ENCODE measurements around the gene COQ2. TPM values are rescaled to one million over a fixed set of nuclear protein-coding genes. Genes with fewer than 3 reads are reported as not detected.

Gene COQ2
- total RNA-seq, 3 donors from 2014 or later: 13.3 to 16.4 (median 15.0) TPM

GRCh38 chr4:83267830-83268475, 16.6 kb downstream of the COQ2 start:
- DNase-seq: no peak
- Mint-ChIP-seq H3K27me3 (ENCODE audit: low read depth) (no peaks in the 10 kb centered on the region), H3K36me3 (ENCODE audit: insufficient read depth) (peaks cover 20% of the 10 kb centered on the region), H3K9me3 (no peaks in the 10 kb centered on the region), H3K4me3 (no peak overlapping the region), H3K4me1 (ENCODE audit: low read depth) (peaks cover 14% of the 10 kb centered on the region)
- ATAC-seq: peak; percentile 39 to 41

- Mint-ChIP-seq H3K36me3 (ENCODE audit: insufficient read depth) (peaks cover 17% of the 10 kb centered on the region), H3K4me1 (ENCODE audit: low read depth) (peaks cover 7% of the 10 kb centered on the region), H3K9me3 (no peaks in the 10 kb centered on the region), H3K27me3 (ENCODE audit: low read depth) (no peaks in the 10 kb centered on the region), H3K4me3 (no peak overlapping the region)
- no peak for DNase-seq
- ATAC-seq: no peak
Observed at GRCh38 chr4:83267121-83267829, 17.3 kb downstream of the COQ2 start.

DNA sequence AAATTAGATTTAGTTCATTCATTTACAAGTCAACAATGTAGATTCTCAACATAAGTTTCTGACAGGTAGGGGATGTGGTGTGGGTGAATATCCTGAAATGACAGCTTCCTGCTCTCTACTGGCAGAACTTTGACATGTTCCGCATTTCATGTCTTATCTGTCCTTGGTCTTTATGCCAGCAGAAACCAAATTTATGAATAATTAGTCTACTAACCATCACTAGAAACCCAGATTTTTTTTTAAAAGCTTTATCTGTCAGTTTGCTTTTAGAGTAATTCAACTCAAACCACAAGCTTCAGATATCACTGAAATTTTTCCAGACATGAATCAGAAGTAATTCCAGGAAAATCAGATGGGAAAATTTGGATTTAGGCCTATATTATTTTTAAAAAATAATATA, 17.9 kb downstream of the COQ2 start:
- ATAC-seq: peak in 1 of 2 donors; percentile 57
- Mint-ChIP-seq H3K36me3 (ENCODE audit: insufficient read depth) (peaks cover 21% of the 10 kb centered on the region), H3K27me3 (ENCODE audit: low read depth) (no peaks in the 10 kb centered on the region), H3K9me3 (no peaks in the 10 kb centered on the region), H3K4me1 (ENCODE audit: low read depth) (peaks cover 7% of the 10 kb centered on the region), H3K4me3 (no peak overlapping the region)
- no peak for DNase-seq

DNA sequence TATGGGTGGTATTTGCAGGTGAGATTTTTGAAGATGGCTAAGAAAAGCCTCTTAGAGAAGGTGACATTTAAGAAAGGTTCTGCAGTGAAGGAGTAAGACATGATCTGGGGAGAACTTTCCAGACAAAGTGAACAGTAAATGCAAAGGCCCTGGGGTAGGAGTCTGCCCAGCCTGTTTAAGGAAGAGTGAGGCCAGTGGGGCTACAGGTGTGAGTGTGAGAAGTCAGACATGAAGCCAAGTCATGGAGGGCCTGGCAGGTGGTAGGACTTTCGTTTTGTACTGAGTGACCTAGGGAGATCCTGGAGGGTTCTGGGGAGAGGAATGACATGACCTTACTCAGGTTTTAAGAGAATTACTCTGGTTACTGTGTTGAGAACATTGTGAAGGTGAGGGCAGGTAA, 21.5 kb downstream of the COQ2 start:
- H3K4me3 Mint-ChIP-seq: no peak overlapping the region
- peaks cover 24% of the 10 kb centered on the region for H3K36me3 Mint-ChIP-seq (ENCODE audit: insufficient read depth)
- H3K27me3 Mint-ChIP-seq (ENCODE audit: low read depth): no peaks in the 10 kb centered on the region
- H3K9me3 Mint-ChIP-seq: no peaks in the 10 kb centered on the region
- DNase-seq: no peak
- ATAC-seq: no peak
- H3K4me1 Mint-ChIP-seq (ENCODE audit: low read depth): peaks cover 14% of the 10 kb centered on the region

DNA sequence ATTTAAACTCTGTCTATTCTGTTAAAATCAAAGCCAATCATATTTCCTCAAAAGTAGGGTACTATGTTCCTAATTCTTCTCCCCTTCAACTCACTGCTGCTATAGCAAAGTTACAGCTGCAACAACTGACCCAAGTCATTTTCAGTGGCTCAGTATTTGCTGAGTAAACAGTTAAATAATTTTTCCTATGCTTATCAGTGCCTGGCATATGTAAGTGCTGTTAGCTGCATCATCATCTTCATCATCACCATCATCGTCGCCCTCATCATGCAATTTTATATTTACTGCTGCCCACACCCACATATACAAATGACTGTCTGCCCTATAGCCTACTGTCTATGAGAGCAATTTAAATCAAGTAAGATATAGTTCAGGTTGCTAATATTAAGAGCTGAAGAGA, 21.9 kb downstream of the COQ2 start:
- no peak for ATAC-seq
- Mint-ChIP-seq H3K9me3 (no peaks in the 10 kb centered on the region), H3K4me3 (no peak overlapping the region), H3K36me3 (ENCODE audit: insufficient read depth) (peaks cover 24% of the 10 kb centered on the region), H3K4me1 (ENCODE audit: low read depth) (peaks cover 12% of the 10 kb centered on the region), H3K27me3 (ENCODE audit: low read depth) (no peaks in the 10 kb centered on the region)
- DNase-seq: no peak

DNA sequence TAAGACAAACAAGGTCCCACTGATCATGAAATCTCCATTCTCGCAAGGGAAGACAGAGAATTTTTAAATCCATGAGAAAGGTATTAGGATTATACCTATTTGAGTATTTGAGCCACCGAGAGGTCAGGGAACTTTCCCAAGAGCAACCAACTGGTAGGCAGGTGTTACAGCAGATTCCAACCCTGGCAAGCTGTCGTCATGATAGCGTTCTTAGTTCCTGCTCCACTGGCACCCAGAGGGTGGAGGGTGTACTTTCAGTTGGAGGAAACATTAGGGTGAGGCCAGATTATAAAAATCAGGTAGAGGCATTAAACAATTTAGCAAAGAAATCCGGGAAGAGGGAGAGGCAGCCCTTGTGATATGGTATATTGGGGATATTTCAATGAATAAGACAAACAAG, 23.3 kb downstream of the COQ2 start:
- Mint-ChIP-seq H3K36me3 (ENCODE audit: insufficient read depth) (peaks cover 24% of the 10 kb centered on the region), H3K9me3 (no peaks in the 10 kb centered on the region), H3K4me1 (ENCODE audit: low read depth) (peaks cover 9% of the 10 kb centered on the region), H3K27me3 (ENCODE audit: low read depth) (no peaks in the 10 kb centered on the region), H3K4me3 (no peak overlapping the region)
- DNase-seq: no peak
- no peak for ATAC-seq

GRCh38 chr4:83259586-83259985, 25.0 kb downstream of the COQ2 start:
- H3K36me3 Mint-ChIP-seq (ENCODE audit: insufficient read depth): peaks cover 16% of the 10 kb centered on the region
- no peak overlapping the region for H3K4me3 Mint-ChIP-seq
- ATAC-seq: no peak
- H3K27me3 Mint-ChIP-seq (ENCODE audit: low read depth): no peaks in the 10 kb centered on the region
- peaks cover 9% of the 10 kb centered on the region for H3K4me1 Mint-ChIP-seq (ENCODE audit: low read depth)
- DNase-seq: no peak
- no peaks in the 10 kb centered on the region for H3K9me3 Mint-ChIP-seq

DNA sequence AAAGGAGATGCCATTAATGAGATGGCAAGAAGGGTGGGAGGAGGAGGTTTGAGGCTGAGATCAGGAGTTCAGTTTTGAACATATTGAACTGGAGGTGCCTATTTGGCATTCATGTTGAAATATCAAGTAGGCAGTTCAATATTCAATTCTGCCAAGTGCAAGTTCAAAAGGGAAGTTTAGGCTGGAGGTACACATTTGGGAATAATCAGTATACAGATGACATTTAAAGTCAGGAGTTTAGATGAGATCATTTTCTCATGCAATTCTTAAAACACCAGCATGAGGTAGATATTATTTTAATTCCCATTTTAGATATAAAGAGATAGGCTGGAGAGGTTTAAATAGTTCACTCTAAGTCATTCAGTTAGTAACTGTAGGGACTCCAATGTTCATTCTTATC, 26.1 kb downstream of the COQ2 start:
- ATAC-seq (no peak), DNase-seq (no peak)
- H3K4me1 Mint-ChIP-seq (ENCODE audit: low read depth): peaks cover 9% of the 10 kb centered on the region
- H3K36me3 Mint-ChIP-seq (ENCODE audit: insufficient read depth): peaks cover 16% of the 10 kb centered on the region
- H3K9me3 Mint-ChIP-seq: no peaks in the 10 kb centered on the region
- H3K27me3 Mint-ChIP-seq (ENCODE audit: low read depth): no peaks in the 10 kb centered on the region
- H3K4me3 Mint-ChIP-seq: no peak overlapping the region

DNA sequence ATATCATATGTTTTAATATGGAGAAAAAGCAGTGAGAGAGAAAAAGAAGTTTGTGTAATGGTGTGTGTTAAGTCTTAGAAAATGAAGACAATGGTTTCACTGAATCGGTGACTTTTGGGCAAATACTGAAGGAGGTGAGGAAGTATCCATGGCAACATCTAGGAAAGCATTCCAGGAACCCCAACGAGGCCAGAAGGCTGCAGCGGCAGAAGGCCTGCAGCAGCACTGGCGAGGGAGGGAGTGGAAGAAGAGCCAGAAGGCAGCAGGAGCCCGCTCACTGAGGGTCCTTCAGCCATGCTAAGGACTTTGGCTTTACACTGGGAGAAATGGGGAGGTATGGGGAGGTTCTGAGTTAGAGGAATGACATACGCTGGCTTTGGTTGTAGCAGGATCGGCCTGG, 26.8 kb downstream of the COQ2 start:
- peaks cover 11% of the 10 kb centered on the region for H3K36me3 Mint-ChIP-seq (ENCODE audit: insufficient read depth)
- no peaks in the 10 kb centered on the region for H3K9me3 Mint-ChIP-seq
- H3K4me1 Mint-ChIP-seq (ENCODE audit: low read depth): peaks cover 15% of the 10 kb centered on the region
- no peaks in the 10 kb centered on the region for H3K27me3 Mint-ChIP-seq (ENCODE audit: low read depth)
- DNase-seq (no peak), ATAC-seq (no peak)
- H3K4me3 Mint-ChIP-seq: no peak overlapping the region

DNA sequence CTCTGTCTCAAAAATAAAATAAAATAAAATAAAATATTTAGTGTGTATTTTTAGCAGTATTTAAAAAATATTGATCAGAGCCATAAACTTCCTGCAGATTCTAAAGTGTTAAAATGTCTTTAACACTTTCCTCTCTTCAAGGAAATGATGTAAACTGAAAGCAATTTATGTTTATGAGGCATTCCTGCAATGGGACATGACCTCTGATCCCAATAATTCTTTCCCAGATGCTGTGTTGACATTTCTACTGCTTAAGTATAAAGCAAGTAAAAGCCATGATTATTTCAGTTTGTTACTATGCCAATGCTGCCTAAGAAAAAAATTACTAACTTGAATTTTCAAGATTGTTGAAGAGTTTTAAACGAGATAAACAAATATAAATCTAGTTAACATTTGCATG, 29.0 kb downstream of the COQ2 start:
- Mint-ChIP-seq H3K27me3 (ENCODE audit: low read depth) (no peaks in the 10 kb centered on the region), H3K4me3 (no peak overlapping the region), H3K36me3 (ENCODE audit: insufficient read depth) (no peaks in the 10 kb centered on the region), H3K9me3 (no peaks in the 10 kb centered on the region), H3K4me1 (ENCODE audit: low read depth) (peaks cover 34% of the 10 kb centered on the region)
- ATAC-seq: no peak
- no peak for DNase-seq

- H3K9me3 Mint-ChIP-seq: no peaks in the 10 kb centered on the region
- ATAC-seq: peak; percentile 83 to 85
- no peak overlapping the region for H3K4me3 Mint-ChIP-seq
- H3K36me3 Mint-ChIP-seq (ENCODE audit: insufficient read depth): no peaks in the 10 kb centered on the region
- peak; percentile 61 for DNase-seq
- H3K4me1 Mint-ChIP-seq (ENCODE audit: low read depth): peaks cover 25% of the 10 kb centered on the region
- H3K27me3 Mint-ChIP-seq (ENCODE audit: low read depth): no peaks in the 10 kb centered on the region
Observed at GRCh38 chr4:83252782-83253405, 31.7 kb downstream of the COQ2 start.

DNA sequence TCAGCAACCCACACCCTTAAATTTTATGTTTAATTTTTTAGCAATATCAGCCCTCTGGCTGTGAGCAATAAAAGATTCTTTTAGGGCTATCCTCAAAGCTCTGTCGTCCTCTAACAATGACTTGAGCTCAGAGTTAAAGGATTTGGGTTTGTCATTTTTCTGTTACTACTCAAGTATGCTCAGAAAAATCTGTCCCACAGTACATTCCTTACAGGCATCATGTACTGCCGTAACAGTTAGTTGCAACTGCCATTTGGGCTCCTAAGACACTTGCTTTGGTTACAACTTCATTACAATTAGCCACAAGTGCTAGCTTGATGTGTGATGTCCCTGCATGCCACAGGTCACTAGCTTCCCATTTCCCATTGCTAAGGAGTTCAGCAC, 33.2 kb downstream of the COQ2 start:
- Mint-ChIP-seq H3K4me1 (ENCODE audit: low read depth) (peaks cover 25% of the 10 kb centered on the region), H3K27me3 (ENCODE audit: low read depth) (no peaks in the 10 kb centered on the region), H3K9me3 (no peaks in the 10 kb centered on the region), H3K36me3 (ENCODE audit: insufficient read depth) (no peaks in the 10 kb centered on the region), H3K4me3 (no peak overlapping the region)
- ATAC-seq (no peak), DNase-seq (no peak)

DNA sequence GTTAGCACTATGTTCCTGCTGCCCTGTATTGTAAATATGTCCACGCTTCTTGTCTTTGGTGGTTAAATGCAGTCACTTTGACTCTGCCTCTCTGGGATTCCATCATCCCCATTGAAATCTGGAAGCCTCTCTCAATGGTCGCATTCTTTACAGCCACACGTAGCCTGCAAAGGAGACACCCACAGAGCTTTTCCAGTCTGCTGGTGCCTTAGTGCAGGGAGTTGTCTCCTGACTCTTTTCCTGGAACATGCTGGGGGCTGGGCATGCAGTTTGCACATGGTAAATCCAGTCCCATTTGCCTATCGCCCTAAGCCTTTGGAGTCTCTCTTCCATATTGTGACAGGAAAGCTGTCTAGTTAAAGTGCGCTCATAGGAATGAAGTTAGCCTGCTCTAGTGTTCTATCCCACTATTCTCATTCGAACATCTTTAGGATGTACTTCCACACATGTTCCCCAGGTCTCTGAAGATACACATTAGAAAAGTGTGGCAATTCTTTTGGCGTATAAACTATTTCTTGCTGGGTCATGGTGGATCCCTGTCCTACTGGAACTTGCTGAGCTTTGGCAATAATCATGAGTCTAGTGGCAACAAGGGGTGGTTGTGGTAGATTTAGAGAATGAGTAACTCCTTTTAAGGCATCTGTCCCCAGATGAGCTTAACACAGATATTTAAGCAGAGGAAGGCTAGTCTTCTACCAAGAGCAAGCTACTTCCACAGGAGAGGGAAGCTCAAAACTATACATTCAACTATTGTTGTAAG, 33.7 kb downstream of the COQ2 start:
- no peak for ATAC-seq
- H3K27me3 Mint-ChIP-seq (ENCODE audit: low read depth): no peaks in the 10 kb centered on the region
- no peak overlapping the region for H3K4me3 Mint-ChIP-seq
- H3K9me3 Mint-ChIP-seq: no peaks in the 10 kb centered on the region
- DNase-seq: no peak
- no peaks in the 10 kb centered on the region for H3K36me3 Mint-ChIP-seq (ENCODE audit: insufficient read depth)
- H3K4me1 Mint-ChIP-seq (ENCODE audit: low read depth): peaks cover 25% of the 10 kb centered on the region

DNA sequence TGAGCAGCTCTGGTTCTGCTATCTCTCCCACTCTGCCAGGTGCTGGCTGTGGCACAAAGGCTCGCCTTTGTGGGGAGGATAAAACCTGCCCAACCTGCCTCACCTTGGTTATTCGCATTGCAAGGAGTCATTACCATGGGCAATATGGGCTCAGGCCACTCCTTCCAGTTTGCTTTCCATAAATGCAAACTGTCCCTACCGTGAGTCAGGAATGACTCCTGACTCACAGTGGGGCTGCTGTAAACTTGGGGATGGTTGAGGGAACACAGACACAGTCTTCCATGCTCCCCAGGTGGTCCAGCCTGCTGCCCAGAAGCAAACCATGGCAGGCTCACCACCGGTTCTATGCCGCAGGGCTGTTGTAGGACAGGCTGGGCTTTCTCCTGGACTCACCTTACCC, 36.1 kb downstream of the COQ2 start:
- Mint-ChIP-seq H3K27me3 (ENCODE audit: low read depth) (peaks cover 2% of the 10 kb centered on the region), H3K9me3 (no peaks in the 10 kb centered on the region), H3K4me3 (no peak overlapping the region), H3K4me1 (ENCODE audit: low read depth) (peaks cover 27% of the 10 kb centered on the region), H3K36me3 (ENCODE audit: insufficient read depth) (peaks cover 4% of the 10 kb centered on the region)
- ATAC-seq (no peak), DNase-seq (no peak)

Data from activated T-cell treated with anti-CD3 and anti-CD28 coated beads, Interleukin-2, amount 50 U/mL, for 4 hours (primary cell).